ENCODE results near the gene MACROD1. TPM values are rescaled to one million over a fixed set of nuclear protein-coding genes. Genes with fewer than 3 reads are reported as not detected.
"Not testable (repeated sequence)": the region's sequence is repeated elsewhere in the genome, so short reads cannot be mapped to it uniquely, and the experiment has no call there.

MACROD1 gene
- total RNA-seq, 1 donor from 2014 or later = 28.6 TPM

GRCh38 chr11:63974259-63975143, 191.4 kb downstream of the MACROD1 start, which contains the start of gene COX8A:
COX8A (plus strand) TSS chr11:63974620; CDS start chr11:63974681, 61 bp downstream.
- Mint-ChIP-seq H3K9me3 (no peaks in the 10 kb centered on the region), H3K36me3 (ENCODE audit: low read depth) (peaks cover 22% of the 10 kb centered on the region)
- intact Hi-C loops (cut with micrococcal nuclease) = loop anchor here (1.0 to 10.0 kb wide), 4 partner anchors 12 to 330 kb away; partner anchors contain the start of genes CATSPERZ, ESRRA, NAA40 and OTUB1

GRCh38 chr11:63973912-63974258, 192.0 kb downstream of the MACROD1 start:
- intact Hi-C loops (cut with micrococcal nuclease) = loop anchor here (1.0 to 10.0 kb wide), 4 partner anchors 12 to 331 kb away; partner anchors contain the start of genes CATSPERZ, ESRRA, NAA40 and OTUB1
- Mint-ChIP-seq H3K27ac (peak overlapping the region; percentile 99), H3K4me3 (peak overlapping the region; percentile 100), H3K36me3 (ENCODE audit: low read depth) (peaks cover 19% of the 10 kb centered on the region), H3K4me1 (peaks cover 18% of the 10 kb centered on the region)
- not testable (repeated sequence) for H3K27me3 Mint-ChIP-seq, DNase-seq, H3K9me3 Mint-ChIP-seq

More at GRCh38 chr11:63974259-63975143, 191.4 kb downstream of the MACROD1 start, which contains the start of gene COX8A:
- H3K27me3 Mint-ChIP-seq = peaks cover under 1% of the 10 kb centered on the region
- H3K4me3 Mint-ChIP-seq = peak within 1 kb of the TSS; percentile 100
- peak within 1 kb of the TSS; percentile 99 for H3K27ac Mint-ChIP-seq
- peaks cover 18% of the 10 kb centered on the region for H3K4me1 Mint-ChIP-seq
- peak; percentile 99 for DNase-seq

GRCh38 chr11:63970902-63971301, 195.0 kb downstream of the MACROD1 start:
- peaks cover 2% of the 10 kb centered on the region for H3K27me3 Mint-ChIP-seq
- intact Hi-C loops (cut with micrococcal nuclease) = loop anchor here (5.0 to 10.0 kb wide), 2 partner anchors 289 to 334 kb away; partner anchors contain the start of genes CATSPERZ, ESRRA and RTN3
- H3K9me3 Mint-ChIP-seq = no peaks in the 10 kb centered on the region
- no peak overlapping the region for H3K4me3 Mint-ChIP-seq
- peaks cover 4% of the 10 kb centered on the region for H3K36me3 Mint-ChIP-seq (ENCODE audit: low read depth)
- peaks cover 8% of the 10 kb centered on the region for H3K4me1 Mint-ChIP-seq
- DNase-seq = no peak
- H3K27ac Mint-ChIP-seq = no peak overlapping the region

GRCh38 chr11:63969461-63969860, 196.5 kb downstream of the MACROD1 start:
- intact Hi-C loops (cut with micrococcal nuclease) = no loop called here
- Mint-ChIP-seq H3K4me3 (no peak overlapping the region), H3K9me3 (no peaks in the 10 kb centered on the region), H3K27ac (no peak overlapping the region), H3K4me1 (peaks cover 5% of the 10 kb centered on the region), H3K27me3 (peaks cover 2% of the 10 kb centered on the region), H3K36me3 (ENCODE audit: low read depth) (peaks cover 2% of the 10 kb centered on the region)
- DNase-seq = no peak

- Mint-ChIP-seq H3K27me3 (peaks cover 2% of the 10 kb centered on the region), H3K9me3 (no peaks in the 10 kb centered on the region), H3K27ac (no peak overlapping the region), H3K4me3 (no peak overlapping the region), H3K4me1 (peaks cover 4% of the 10 kb centered on the region), H3K36me3 (ENCODE audit: low read depth) (no peaks in the 10 kb centered on the region)
- intact Hi-C loops (cut with micrococcal nuclease) = no loop called here
- no peak for DNase-seq
Measured at GRCh38 chr11:63966444-63966843, 199.5 kb downstream of the MACROD1 start.

- H3K4me1 Mint-ChIP-seq = peaks cover 10% of the 10 kb centered on the region
- H3K27ac Mint-ChIP-seq; intact Hi-C loops (cut with micrococcal nuclease); H3K36me3 Mint-ChIP-seq (ENCODE audit: low read depth); H3K27me3 Mint-ChIP-seq; DNase-seq; H3K4me3 Mint-ChIP-seq; H3K9me3 Mint-ChIP-seq: not testable (repeated sequence)
Measured at GRCh38 chr11:63963895-63964294, 202.0 kb downstream of the MACROD1 start.

GRCh38 chr11:63961608-63962412, 204.1 kb downstream of the MACROD1 start:
- no peaks in the 10 kb centered on the region for H3K27me3 Mint-ChIP-seq
- intact Hi-C loops (cut with micrococcal nuclease) = no loop called here
- H3K36me3 Mint-ChIP-seq (ENCODE audit: low read depth) = no peaks in the 10 kb centered on the region
- DNase-seq = peak; percentile 76
- peak overlapping the region; percentile 69 for H3K27ac Mint-ChIP-seq
- peaks cover 10% of the 10 kb centered on the region for H3K4me1 Mint-ChIP-seq
- peak overlapping the region; percentile 55 for H3K4me3 Mint-ChIP-seq
- no peaks in the 10 kb centered on the region for H3K9me3 Mint-ChIP-seq

- peaks cover 10% of the 10 kb centered on the region for H3K4me1 Mint-ChIP-seq
- no peak overlapping the region for H3K27ac Mint-ChIP-seq
- H3K27me3 Mint-ChIP-seq = no peaks in the 10 kb centered on the region
- no peak overlapping the region for H3K4me3 Mint-ChIP-seq
- peaks cover 26% of the 10 kb centered on the region for H3K36me3 Mint-ChIP-seq (ENCODE audit: low read depth)
- intact Hi-C loops (cut with micrococcal nuclease) = no loop called here
- DNase-seq = no peak
- H3K9me3 Mint-ChIP-seq = no peaks in the 10 kb centered on the region
Measured at GRCh38 chr11:63958008-63958407, 207.9 kb downstream of the MACROD1 start.

GRCh38 chr11:63952570-63952969, 213.3 kb downstream of the MACROD1 start:
- intact Hi-C loops (cut with micrococcal nuclease) = no loop called here
- peaks cover 20% of the 10 kb centered on the region for H3K4me1 Mint-ChIP-seq
- peak overlapping the region; percentile 31 for H3K27ac Mint-ChIP-seq
- H3K36me3 Mint-ChIP-seq (ENCODE audit: low read depth) = peaks cover 37% of the 10 kb centered on the region
- H3K9me3 Mint-ChIP-seq = no peaks in the 10 kb centered on the region
- peak overlapping the region; percentile 59 for H3K4me3 Mint-ChIP-seq
- no peaks in the 10 kb centered on the region for H3K27me3 Mint-ChIP-seq
- no peak for DNase-seq

GRCh38 chr11:63951779-63952536, 214.0 kb downstream of the MACROD1 start:
- Mint-ChIP-seq H3K4me1 (peaks cover 20% of the 10 kb centered on the region), H3K36me3 (ENCODE audit: low read depth) (peaks cover 37% of the 10 kb centered on the region), H3K9me3 (no peaks in the 10 kb centered on the region), H3K27me3 (no peaks in the 10 kb centered on the region), H3K4me3 (peak overlapping the region; percentile 59), H3K27ac (peak overlapping the region; percentile 31)
- intact Hi-C loops (cut with micrococcal nuclease) = no loop called here
- DNase-seq = peak; percentile 85

Other genes with a start within 250 kb of the MACROD1 start
- 0.26 and 0.28 TPM in 2 replicates for gene RCOR2, start 248.9 kb downstream of the MACROD1 start, total RNA-seq
- 26.1 and 26.9 TPM in 2 replicates for gene NAA40, start 227.1 kb downstream of the MACROD1 start, total RNA-seq
- 302 TPM in 2 replicates for gene COX8A, start 191.5 kb downstream of the MACROD1 start, total RNA-seq
- 105 and 115 TPM in 2 replicates for gene OTUB1, start 179.7 kb downstream of the MACROD1 start, total RNA-seq
- not detected in 2 replicates for gene FLRT1, start 130.2 kb downstream of the MACROD1 start, total RNA-seq
- 521 and 535 TPM in 2 replicates for gene STIP1, start 20.1 kb upstream of the MACROD1 start, total RNA-seq
- gene FERMT3, start 40.6 kb upstream of the MACROD1 start, total RNA-seq = 200 and 213 TPM in 2 replicates
- gene TRPT1, start 60.1 kb upstream of the MACROD1 start, total RNA-seq = 29.8 and 31.7 TPM in 2 replicates
- gene NUDT22, start 60.2 kb upstream of the MACROD1 start, total RNA-seq = 66.1 and 72.6 TPM in 2 replicates
- 19.9 and 20.0 TPM in 2 replicates for gene DNAJC4, start 64.4 kb upstream of the MACROD1 start, total RNA-seq
- gene VEGFB, start 68.5 kb upstream of the MACROD1 start, total RNA-seq = 65.4 and 66.7 TPM in 2 replicates
- 28.8 and 30.6 TPM in 2 replicates for gene FKBP2, start 75.0 kb upstream of the MACROD1 start, total RNA-seq
- 284 TPM in 2 replicates for gene PPP1R14B, start 80.8 kb upstream of the MACROD1 start, total RNA-seq
- gene PLCB3, start 85.4 kb upstream of the MACROD1 start, total RNA-seq = 16.6 and 16.7 TPM in 2 replicates
- gene BAD, start 118.6 kb upstream of the MACROD1 start, total RNA-seq = 34.0 and 35.5 TPM in 2 replicates
- 45.6 and 47.6 TPM in 2 replicates for gene GPR137, start 119.7 kb upstream of the MACROD1 start, total RNA-seq
- gene KCNK4, start 125.2 kb upstream of the MACROD1 start, total RNA-seq = 0.23 and 0.24 TPM in 2 replicates
- not detected in 2 replicates for gene CATSPERZ, start 134.2 kb upstream of the MACROD1 start, total RNA-seq
- 59.6 and 60.6 TPM in 2 replicates for gene ESRRA, start 139.4 kb upstream of the MACROD1 start, total RNA-seq
- 319 and 320 TPM in 2 replicates for gene TRMT112, start 151.4 kb upstream of the MACROD1 start, total RNA-seq
- gene PRDX5, start 152.0 kb upstream of the MACROD1 start, total RNA-seq = 98.0 and 104 TPM in 2 replicates
- gene CCDC88B, start 174.1 kb upstream of the MACROD1 start, total RNA-seq = 116 and 119 TPM in 2 replicates
- 46.3 and 48.6 TPM in 2 replicates for gene RPS6KA4, start 193.0 kb upstream of the MACROD1 start, total RNA-seq

All from activated CD4-positive, alpha-beta T cell treated with anti-CD3 and anti-CD28 coated beads, Interleukin-2, amount 10 ng/mL, durations not matched to agents 24 days and 14 days (primary cell).